NCI-H82 (cell line): ENCODE results near the gene PTPRN2.

Experiments
- DNase-seq: peaks from one replicate; lab custom pipeline; 2025; lab: John Stamatoyannopoulos, UW

PTPRN2 gene

DNA sequence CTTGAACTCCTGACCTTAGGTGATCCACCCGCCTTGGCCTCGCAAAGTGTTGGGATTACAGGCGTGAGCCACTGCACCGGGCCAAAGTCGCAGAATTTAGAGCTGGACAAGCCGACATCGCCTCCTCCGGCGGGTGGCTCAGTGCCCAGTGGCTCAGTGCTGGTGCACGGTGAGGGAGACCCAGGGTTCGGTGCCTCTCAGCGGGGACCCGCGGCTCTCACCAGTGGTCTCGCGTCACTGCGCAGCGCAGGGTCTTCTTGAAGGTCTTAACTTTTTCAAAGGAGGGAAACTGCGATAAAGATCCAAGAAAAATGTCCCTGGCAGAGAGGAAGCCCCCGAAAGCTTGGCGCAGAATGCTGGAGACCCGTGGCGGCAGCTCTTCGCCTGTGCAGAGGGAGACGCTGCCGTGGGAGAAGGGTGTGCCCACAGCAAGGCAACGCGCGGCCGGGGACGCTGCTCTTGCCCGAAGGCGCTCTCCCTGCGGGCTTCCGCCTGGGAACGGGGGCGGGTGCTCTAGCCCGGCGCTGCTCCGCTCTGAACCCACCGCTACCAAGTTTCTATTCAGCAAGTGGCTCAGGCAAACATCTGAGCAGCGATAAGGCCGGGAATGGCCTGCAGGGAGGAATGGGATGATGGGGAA lies 926.5 kb downstream of the PTPRN2 start:
- DNase-seq = no peak

DNA sequence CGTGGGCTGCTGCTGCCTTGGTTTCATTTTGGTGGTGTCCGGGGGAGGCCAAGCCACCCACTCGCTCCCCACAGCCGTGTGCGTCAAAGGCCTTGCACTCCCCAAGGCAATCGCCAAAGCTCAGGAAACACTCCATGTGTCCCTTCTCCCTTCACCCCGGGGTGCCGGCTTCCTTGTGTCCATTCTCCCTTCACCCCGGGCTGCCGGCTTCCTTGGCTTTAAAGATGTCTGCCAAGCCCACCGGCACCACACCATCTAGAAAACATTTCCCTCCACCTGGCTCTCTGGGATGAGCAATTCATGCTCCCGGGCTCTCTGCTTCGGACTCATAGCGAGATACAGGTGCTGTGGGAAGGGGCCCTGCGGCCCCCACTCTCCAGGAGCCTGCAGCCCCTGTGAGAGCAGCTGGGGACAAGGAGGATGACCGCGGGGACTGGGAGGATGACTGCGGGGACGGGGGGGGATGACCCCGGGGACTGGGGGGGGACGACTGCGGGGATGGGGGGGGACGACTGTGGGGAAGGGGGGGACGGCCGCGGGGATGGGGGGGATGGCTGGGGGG lies 928.7 kb downstream of the PTPRN2 start:
- DNase-seq = no peak

DNA sequence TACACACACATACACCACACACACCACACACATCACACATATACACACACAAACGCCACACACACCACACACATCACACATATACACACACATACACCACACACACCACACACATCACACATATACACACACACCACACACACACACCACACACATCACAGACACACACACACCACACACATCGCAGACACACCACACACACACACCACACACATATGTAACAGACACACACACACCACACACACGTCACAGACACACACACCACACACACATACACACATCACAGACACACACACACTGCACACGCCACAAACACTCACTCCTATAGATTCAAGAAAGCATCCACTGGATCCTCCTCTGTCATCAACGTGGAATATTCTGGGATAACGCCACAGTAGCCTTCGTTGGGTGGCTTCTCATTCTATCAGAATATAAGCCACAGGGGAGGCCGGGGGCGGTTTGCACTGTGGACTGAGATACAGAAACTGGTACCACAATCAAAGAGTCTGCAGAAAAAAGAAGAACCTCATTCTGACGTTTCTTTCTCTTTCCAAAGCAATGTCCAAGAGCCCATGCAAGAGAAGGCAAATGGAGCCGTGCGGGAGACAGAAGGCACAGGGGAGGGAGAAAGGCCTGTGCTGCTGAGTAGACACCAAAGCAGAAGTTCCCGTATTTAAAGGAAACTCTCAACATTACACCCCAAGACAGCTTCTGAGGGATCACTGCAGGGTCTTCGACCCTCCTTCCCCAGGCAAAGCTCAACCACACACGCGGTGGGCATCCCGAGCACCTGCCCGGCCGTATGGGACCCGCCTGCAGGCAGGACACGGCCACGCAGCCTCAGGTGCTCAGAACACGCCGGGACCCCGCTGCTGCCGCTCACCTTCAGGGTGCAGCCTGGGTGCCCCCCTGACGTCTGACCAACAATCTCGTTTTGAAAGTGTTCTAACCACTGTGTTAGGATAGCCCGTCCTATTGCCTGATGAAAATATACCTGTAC lies 929.6 kb downstream of the PTPRN2 start:
- DNase-seq = no peak

DNA sequence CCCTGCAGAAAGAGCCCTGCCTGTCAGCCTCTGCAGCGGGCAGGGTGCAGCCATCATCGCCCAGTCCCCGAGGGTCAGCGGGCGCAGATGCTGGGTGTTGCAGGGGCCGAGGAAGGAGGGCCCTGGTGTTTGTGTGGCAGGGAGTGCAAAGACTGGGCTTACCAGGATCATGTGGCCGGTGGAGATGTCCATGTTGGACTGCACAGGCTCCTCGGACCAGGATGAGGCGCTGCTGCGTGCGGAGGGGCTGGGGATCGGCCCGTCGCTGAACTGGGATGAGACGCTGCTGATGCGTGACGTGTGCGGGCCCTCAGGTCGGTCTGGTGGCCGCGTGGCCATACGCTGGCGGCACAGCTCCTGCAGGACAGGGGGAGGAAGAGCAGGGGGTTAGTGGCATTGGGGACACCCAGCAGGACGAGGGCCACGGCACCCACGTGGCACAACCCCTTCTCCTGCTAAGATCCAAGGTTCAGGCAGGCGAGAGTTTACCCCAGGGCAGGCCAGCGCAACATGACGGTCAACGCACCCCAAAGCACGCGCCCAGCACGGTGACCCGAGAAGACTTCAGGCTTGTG lies 931.3 kb downstream of the PTPRN2 start:
- no peak for DNase-seq

DNA sequence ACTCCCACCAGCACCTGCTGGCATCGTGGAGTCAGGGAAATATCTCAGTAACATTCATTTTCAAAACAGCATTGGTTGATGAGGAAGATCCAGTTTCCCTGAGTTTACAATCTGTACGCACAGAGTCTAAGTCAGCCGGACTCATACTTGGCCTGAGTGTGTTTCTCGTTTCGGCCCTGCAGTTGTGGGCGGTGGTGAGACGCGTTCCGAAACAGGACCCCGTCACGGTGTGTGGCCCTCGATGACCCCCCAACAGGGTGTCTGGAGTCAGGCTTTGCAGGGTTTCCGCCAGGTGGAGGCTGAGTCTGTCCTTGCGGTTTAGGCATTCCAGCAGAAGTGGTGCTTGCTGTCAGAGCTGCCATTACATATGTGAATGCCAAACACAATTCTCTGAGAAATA lies 933.3 kb downstream of the PTPRN2 start:
- DNase-seq = no peak

DNA sequence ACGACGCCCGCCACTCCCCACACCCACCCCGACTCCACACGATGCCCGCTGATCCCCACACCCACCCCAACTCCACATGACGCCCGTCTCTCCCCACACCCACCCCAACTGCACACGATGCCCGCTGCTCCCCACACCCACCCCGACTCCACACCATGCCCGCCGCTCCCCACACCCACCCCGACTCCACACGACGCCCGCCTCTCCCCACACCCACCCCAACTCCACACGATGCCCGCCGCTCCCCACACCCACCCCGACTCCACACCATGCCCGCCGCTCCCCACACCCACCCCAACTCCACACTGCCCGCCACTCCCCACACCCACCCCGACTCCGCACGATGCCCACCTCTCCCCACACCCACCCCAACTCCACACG lies 933.8 kb downstream of the PTPRN2 start:
- DNase-seq = no peak

DNA sequence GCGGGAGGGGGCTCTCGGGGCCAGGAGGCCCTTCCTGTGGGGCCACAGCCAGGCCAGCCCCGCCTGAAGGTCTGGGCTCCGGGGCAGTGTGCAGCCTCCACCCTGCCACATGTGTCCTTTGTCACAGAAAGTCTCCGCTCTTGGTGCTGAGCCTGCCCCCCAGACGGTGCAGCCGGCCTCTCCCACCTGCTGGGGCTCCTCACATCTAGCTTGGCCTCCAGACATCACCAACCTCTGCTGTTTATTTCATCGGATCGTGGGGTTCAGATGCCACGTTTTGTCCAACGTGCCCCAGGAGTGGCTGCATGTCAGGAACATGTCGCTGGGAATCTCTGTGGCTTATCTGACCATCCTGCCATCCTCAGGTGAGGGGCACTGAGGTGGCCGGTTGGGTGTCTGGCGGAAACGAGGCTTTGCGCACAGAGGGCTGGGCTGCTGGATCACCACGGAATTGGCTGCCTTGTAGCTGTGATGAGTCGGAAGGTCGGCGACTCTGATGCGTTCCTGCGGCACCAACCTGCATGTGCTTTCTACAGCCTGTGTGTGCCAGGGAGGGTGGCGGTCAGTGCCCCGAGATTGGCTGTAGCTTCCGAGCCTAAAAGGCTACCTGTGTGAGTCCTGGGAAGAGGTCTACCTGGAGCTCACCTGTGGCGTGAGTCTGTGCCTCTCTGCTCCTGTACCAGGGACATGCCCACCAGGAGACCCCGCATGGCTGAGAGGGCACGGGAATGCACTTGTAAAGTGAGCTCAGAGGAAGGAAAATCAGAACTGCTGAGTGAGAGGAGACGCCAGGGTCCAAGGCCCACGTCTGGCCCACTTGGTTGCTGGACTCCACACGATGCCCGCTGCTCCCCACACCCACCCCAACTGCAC lies 934.4 kb downstream of the PTPRN2 start:
- no peak for DNase-seq

DNA sequence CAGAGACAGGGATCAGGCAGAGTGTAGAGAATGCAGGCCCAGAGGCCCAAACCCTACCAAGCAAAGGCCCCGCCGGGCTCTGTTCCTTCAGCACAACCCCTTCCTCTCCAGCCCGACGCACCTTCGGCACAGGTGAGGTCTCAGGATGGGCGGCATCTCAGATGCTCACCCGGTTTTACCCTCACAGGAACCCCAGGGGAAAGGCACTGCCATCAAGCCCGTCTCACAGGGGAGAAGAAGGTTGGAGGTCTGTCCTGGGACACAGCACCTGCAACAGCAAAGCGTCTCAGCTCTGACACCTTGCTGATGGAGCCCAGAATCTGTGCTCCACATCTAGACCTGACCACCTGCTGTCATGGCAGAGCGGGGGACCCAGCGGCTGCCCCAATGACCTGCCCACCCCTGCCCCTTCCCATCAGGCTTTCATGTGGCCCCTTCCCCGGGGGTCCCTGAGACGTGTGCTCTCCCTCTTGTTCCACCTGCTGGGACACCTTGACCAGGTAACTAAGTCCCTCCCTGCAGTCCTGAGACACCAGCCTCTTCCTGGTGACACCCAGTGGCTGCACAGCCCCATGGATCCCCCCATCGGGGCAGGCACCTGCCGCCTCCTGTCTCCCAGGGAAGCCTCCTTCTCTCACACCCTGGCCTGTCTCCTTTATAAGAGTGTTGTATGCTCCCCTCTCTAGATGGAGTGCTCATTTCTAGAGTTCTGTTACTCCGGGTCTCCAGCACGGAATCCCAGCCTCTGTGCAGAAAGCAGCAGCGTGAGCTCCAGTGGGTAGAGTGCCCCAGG lies 935.3 kb downstream of the PTPRN2 start:
- DNase-seq = no peak

DNA sequence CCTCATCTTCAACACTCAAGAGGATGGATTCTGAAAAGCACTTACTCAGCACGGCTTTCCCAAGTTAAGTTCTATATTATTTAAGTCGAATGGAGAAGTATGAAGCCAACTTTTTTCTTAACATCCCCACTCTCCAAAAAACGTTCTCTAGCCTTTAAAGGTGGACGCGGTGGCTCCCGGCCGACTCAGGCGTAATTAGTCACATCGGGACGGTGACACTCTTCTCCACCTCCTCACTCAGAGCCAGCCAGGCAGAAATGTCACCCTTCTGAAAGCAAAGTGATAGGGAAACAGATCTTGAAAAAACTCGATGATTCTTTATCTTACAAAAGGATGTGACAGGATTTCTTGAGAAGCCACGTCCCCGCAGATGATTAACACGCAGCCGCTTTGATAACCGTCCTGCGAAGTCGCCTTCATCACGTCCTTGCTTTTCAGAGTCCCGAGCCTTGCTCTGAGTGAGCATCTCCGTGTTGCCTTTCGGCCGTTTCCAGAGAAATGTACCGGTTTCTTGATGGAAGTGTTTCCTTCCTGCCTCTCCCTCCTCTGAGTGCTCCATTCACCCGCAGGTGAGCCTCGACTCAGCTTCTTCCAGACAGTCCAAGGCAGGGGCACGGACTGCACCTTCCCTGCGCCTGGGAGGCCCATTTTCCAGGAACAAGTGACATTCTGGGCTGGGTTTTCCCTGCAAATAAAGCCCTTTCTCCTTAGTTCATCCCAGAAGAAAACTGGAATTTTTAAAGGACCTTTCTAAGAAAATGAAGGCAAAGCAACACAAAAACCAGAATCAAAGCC lies 936.1 kb downstream of the PTPRN2 start:
- DNase-seq = no peak

DNA sequence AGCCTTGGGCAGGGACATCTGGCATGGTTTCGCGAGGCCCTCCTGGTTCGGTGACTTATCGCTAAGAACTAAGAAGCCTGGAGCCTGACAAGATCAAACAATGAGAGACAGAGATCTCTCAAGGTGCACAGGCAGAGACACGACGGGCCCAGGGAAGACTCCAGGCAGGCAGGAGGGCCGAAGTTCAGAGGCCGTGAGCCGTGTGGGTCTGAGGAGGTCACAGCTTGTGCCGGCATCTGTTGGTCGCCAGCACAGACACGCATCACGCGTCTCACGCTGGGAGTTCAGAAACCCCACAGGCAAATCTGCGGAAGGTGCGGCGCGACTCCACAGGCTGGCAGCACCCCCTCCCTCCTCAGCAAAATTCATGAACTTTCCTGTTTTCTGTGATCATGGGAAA lies 936.8 kb downstream of the PTPRN2 start:
- DNase-seq = no peak

DNA sequence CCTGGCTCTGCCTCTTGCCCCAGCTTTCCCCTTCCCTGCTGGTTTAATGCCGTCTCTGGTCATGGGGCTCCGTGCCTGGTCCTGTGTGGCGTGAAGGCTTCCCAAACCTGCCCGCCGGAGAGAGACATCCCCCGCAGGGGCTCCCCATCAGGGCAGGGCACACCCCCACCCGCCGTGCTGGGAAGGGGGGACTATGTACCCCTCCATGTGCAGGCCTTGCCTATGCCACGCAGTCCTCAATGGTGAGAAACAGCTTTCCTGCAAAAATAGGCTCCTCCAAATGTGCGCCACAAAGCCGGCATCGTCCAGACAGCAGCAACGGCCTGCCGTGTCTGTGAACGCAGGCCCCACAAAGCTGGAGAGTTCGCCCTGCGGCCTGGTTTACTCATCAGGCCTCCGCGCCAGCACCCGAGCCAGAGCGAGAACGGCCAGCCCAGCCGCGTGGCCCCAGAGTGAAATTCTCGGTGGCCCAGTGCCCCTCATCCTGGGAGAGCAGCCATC lies 937.4 kb downstream of the PTPRN2 start:
- no peak for DNase-seq

DNA sequence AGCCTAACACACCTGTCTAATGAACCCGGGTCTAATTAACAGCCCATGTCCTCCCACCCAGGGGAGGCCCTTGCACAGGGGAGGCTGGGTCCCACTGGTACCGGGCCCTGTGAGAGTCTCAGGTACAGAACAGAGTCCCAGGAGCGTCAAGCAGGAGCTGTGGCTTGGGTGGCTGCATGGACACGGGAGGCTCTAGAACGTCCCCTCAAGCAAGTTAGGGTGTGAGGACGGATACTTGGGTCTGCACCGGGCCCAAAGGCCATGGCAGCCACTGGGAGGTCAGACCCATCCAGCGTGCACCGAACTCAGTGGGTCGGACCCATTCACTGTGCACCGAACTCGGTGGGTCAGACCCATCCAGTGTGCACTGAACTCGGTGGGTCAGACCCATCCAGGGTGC lies 941.1 kb downstream of the PTPRN2 start:
- DNase-seq = no peak

DNA sequence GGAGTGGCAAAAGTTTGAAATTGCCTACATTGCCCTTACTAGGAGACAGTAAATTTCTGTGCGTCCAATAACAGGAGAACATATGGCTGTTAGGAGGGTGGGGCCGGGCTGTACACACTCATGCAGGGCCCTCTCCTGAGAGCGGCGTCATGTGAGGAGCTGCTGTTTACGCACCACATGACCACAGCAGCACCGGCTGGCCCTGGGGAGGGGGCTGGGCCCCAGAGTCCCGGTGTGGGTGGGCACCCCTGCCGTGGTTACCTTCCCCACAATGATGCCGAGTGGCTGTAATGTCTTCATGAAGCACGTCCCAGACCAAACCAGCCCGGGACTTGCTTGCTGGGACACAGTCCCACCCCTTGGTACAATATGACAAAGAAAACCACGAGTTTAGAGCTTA lies 942.1 kb downstream of the PTPRN2 start:
- DNase-seq = no peak

DNA sequence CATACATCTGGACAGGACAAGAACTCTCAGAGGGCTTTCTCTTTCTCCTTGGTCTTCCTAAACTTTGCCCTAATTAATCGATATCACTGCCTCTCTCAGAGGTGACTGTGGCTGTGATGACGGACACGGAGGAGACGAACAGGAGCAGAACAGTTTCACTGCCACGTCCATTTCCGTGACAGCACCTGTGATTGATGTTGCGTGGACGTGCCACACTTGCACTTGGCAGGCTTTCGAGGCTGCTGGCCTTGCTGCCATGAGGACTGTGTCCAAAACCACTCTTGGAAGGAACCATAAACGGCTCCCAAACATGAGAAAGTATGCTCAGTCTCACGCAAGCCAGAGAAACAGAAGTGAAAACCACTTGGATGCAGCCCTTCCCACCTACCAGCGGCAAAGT lies 942.7 kb downstream of the PTPRN2 start:
- no peak for DNase-seq

DNA sequence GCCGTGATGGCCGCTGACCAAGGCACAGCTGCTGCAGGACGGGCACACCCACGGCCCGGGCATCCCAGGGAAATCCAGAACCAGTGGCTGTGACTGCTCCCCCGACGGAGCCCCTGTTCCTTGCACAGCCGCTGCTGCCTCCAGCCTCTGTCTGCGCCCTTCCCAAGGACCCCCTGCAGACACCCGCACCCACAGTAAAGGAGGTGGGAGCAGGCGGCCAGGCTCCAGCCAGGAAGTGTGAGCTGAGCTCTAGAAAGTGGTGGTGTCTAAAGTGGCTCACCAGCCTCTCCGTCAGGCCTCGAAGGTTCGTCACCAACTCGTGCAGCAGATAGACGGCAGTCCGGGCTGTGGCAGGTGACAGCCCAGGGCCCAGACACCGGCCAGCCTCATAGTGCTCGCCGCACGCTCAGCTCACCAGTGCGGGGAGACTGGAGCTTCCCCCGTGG lies 944.1 kb downstream of the PTPRN2 start:
- no peak for DNase-seq

DNA sequence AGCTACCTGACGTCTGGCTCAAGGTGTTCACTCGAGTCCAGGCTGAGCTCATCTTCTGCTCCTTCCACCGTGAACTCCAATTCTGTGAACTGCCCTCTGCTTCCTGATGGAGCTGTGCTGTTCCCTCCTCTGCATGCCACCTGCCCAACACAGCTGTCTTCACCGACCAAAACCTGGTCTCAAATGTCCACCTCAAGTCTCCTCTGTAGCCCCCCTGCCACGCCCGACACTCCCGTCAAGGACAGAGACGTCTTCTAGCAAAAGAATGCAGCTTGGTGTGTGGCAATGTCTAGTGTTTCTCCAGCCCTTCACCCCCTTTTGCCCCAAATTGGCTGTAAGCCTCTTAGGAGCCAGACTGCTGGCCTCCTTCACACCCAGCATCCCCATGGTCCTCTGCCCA lies 945.8 kb downstream of the PTPRN2 start:
- no peak for DNase-seq

DNA sequence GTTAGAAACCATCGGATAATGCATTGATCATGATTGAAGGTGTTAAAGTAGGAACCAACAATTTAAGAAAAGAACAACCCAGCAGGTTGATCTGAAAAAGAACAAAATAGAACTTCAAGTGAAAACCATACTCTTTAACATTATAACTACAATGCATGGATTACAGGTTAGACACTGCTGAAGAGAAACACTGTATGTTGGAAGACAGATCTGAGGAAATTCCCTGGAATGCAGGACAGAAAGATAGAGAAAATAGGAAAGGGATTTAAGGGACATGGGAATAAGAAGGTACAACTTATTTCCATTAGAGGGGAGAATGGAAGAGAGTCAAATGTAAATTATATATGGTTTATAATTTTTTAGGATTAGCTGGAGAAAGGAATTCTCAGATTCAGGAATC lies 947.5 kb downstream of the PTPRN2 start:
- DNase-seq = no peak

DNA sequence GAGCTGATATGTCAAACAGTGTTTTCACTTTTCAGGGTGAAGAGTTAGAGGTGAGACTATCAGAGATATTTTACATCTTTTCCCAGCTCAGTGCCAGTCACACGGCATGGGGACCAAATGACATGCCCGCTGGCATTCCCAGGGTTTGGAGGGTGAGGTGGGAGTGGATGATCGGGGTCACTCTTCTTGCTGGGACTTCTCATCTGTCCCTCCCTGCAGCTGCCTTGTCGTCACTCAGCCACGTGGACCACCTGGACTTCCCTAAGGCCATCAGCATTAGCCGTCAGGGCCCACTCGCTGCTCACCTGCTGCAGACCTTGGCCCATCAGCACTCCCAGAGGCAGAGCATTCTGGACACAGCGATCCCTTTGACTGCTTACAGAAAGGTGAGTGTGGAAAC lies 949.1 kb downstream of the PTPRN2 start:
- DNase-seq = no peak

DNA sequence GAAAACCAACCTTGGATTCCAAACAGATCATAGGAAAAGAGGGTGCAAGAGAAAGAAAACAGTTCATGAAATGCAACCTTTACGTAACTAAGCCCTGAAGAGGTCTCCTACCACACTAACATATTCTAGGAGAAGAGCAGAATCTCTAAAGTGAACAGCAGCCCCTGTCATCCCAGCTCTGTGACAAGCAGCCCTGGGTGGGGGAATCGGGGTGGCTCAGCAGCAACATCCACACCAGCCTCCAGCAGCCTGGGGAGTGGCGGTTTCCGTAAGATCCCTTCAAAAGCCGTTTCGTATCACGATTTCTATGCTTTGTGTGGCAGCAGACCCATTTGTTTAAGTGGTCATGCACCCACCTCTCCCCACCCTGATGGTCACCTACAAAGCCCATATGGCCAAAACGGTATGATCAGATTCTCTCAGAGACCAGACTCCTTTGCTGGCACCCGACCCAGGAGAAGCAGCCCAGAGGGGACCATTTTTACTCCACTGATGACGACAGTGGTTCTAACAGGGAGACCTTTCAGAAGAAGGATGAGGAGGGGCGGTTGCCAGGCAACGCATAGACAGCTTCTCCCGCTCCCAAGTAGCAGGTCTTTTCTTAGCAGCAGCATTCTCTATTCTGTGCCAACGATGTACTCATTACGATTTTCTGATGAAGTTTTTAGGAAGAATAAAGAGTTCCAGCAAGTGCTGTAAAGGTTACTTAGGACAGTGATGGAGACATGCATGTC lies 950.2 kb downstream of the PTPRN2 start:
- DNase-seq = no peak
